GM23338 (cell line): ENCODE measurements around the gene MYO9A. TPM values are rescaled to one million over a fixed set of nuclear protein-coding genes. Genes with fewer than 3 reads are reported as not detected.

ENCODE experiments used
- ATAC-seq: fragments of 200-7000 bp; cut with Tn5 transposase; 3 replicates; pipeline ENCODE4 v1.9.1; 2020
- DNase-seq: peaks from one replicate; pipeline ENCODE4 v3.0.0-alpha.2; 2015; ENCODE audit warnings: low spot score
- H2AFZ ChIP-seq: fragments of 200-600 bp; sonication (generic); 2 replicates; pipeline ENCODE4 v1.8.0; 2016; ENCODE audit warnings: antibody characterized with exemption, mild to moderate bottlenecking, moderate library complexity
- H3F3A ChIP-seq: fragments of 200-600 bp; sonication (generic); replicated peaks from 2 replicates; pipeline ENCODE4 v1.8.0; 2017; ENCODE audit warnings: antibody characterized with exemption, mixed run types, low read depth
- H3K27ac ChIP-seq: fragments of 200-600 bp; sonication (generic); 2 replicates; pipeline ENCODE4 v1.6.1; 2016; ENCODE audit warnings: low read depth
- H3K27me3 ChIP-seq: fragments of 200-600 bp; sonication (generic); 2 replicates; pipeline ENCODE4 v1.8.0; 2016; ENCODE audit warnings: mild to moderate bottlenecking, mixed run types, moderate library complexity; ENCODE audit not compliant: insufficient read depth
- H3K36me3 ChIP-seq: fragments of 200-600 bp; sonication (generic); 2 replicates; pipeline ENCODE4 v1.8.0; 2016; ENCODE audit warnings: mild to moderate bottlenecking; ENCODE audit not compliant: insufficient read depth
- H3K4me1 ChIP-seq: fragments of 200-600 bp; sonication (generic); 2 replicates; pipeline ENCODE4 v1.8.0; 2016; ENCODE audit warnings: mild to moderate bottlenecking, moderate library complexity; ENCODE audit not compliant: insufficient read depth
- H3K4me2 ChIP-seq: fragments of 200-600 bp; sonication (generic); 2 replicates; pipeline ENCODE4 v1.7.1; 2017; ENCODE audit warnings: mixed run types
- H3K4me3 ChIP-seq: fragments of 200-600 bp; sonication (generic); 2 replicates; pipeline ENCODE4 v1.6.1; 2016; ENCODE audit warnings: mixed run types
- H3K79me2 ChIP-seq: fragments of 200-600 bp; sonication (generic); replicated peaks from 2 replicates; pipeline ENCODE4 v1.8.0; 2017; ENCODE audit warnings: mild to moderate bottlenecking; ENCODE audit not compliant: insufficient read depth
- H3K9me2 ChIP-seq: fragments of 200-600 bp; sonication (generic); 2 replicates; pipeline ENCODE4 v1.8.0; 2017; ENCODE audit not compliant: insufficient read depth
- H4K20me1 ChIP-seq: fragments of 200-600 bp; sonication (generic); replicated peaks from 2 replicates; pipeline ENCODE4 v1.8.0; 2017; ENCODE audit warnings: mild to moderate bottlenecking; ENCODE audit not compliant: insufficient read depth
- H3K27ac Mint-ChIP-seq: 2 replicates; pipeline ENCODE4 v1.8.0; 2020; ENCODE audit warnings: inconsistent platforms, mild to moderate bottlenecking, moderate library complexity, mixed read lengths
- H3K27me3 Mint-ChIP-seq: 3 replicates; pipeline ENCODE4 v1.8.0; 2022; ENCODE audit warnings: low read depth, mild to moderate bottlenecking, moderate library complexity, mixed read lengths, inconsistent platforms; ENCODE audit not compliant: insufficient read depth, poor library complexity
- H3K36me3 Mint-ChIP-seq: 3 replicates; pipeline ENCODE4 v1.8.0; 2021; ENCODE audit warnings: low read depth, mild to moderate bottlenecking, inconsistent platforms, moderate library complexity, mixed read lengths
- H3K4me1 Mint-ChIP-seq: 3 replicates; pipeline ENCODE4 v1.8.0; 2020; ENCODE audit warnings: mild to moderate bottlenecking, inconsistent platforms, mixed read lengths
- H3K4me3 Mint-ChIP-seq: 3 replicates; pipeline ENCODE4 v1.8.0; 2021; ENCODE audit warnings: moderate library complexity, mild to moderate bottlenecking, inconsistent platforms, mixed read lengths
- H3K9me3 Mint-ChIP-seq: 3 replicates; pipeline ENCODE4 v1.8.0; 2020; ENCODE audit warnings: moderate library complexity, mild to moderate bottlenecking, inconsistent platforms, mixed read lengths
- CREB1 ChIP-seq: fragments of 250-450 bp; sonication (Bioruptor Pico); IDR thresholded peaks from 2 replicates; pipeline ENCODE4 v1.5.0; 2020; ENCODE audit warnings: low read depth, mild to moderate bottlenecking, moderate library complexity
- EZH2 ChIP-seq: fragments of 200-600 bp; sonication (generic); IDR thresholded peaks from one replicate; pipeline ENCODE4 v1.8.0; 2017; ENCODE audit warnings: antibody characterized with exemption, mild to moderate bottlenecking, low read depth; ENCODE audit not compliant: unreplicated experiment
- EZH2phosphoT487 ChIP-seq: fragments of 200-600 bp; sonication (generic); IDR thresholded peaks from one replicate; pipeline ENCODE4 v1.8.1; 2018; ENCODE audit warnings: antibody characterized with exemption; ENCODE audit not compliant: unreplicated experiment
- JUNB ChIP-seq: IDR thresholded peaks from one replicate; pipeline ENCODE4 v1.6.1; 2016; ENCODE audit warnings: antibody characterized with exemption; ENCODE audit not compliant: unreplicated experiment
- NANOG ChIP-seq: IDR thresholded peaks from 2 replicates; pipeline ENCODE4 v1.6.1; 2016; ENCODE audit warnings: antibody characterized with exemption, borderline replicate concordance
- POLR2AphosphoS5 ChIP-seq: IDR thresholded peaks from 2 replicates; pipeline ENCODE4 v1.6.1; 2016; ENCODE audit warnings: antibody characterized with exemption, low read depth
- STAT1 ChIP-seq: IDR thresholded peaks from one replicate; pipeline ENCODE4 v1.6.1; 2016; ENCODE audit warnings: antibody characterized with exemption; ENCODE audit not compliant: unreplicated experiment
- ZNF114 ChIP-seq: fragments of 250-450 bp; sonication (Bioruptor Pico); IDR thresholded peaks from 2 replicates; pipeline ENCODE4 v1.5.0; 2020; ENCODE audit warnings: mild to moderate bottlenecking, moderate library complexity
- polyA plus RNA-seq: library from polyadenylated mRNA; unstranded; fragments of >200 nt; fragmentation: Nextera tagmentation; extraction: Ambion mirVana; gene quantifications from 2 replicates; pipeline ENCODE4 v1.2.1, GENCODE V29; 2016
- total RNA-seq: library from RNA; depleted of rRNA; stranded (reverse); fragments of >200 nt; shearing (Covaris generic); gene quantifications from 2 replicates; pipeline ENCODE4 v1.2.3, GENCODE V29; 2014
- TF ChIP-seq, protein P1 (sequence below), 2 experiments: fragments of 200-600 bp in 1 of 2; sonication (generic) in 1 of 2; conservative IDR thresholded peaks; 2 replicates each; pipeline versions ENCODE4 v1.5.1 to v1.6.1; 2016 to 2017; ENCODE audit warnings: antibody characterized with exemption in 2 of 2, low read depth in 2 of 2, mild to moderate bottlenecking in 2 of 2, moderate library complexity in 1 of 2
- TF ChIP-seq, protein P2 (sequence below): fragments of 250-450 bp; sonication (Bioruptor Pico); IDR thresholded peaks from 2 replicates; pipeline ENCODE4 v1.5.0; 2020; ENCODE audit warnings: mild to moderate bottlenecking, moderate library complexity
- TF ChIP-seq, protein P3 (sequence below): IDR thresholded peaks from 2 replicates; pipeline ENCODE4 v1.6.1; 2016; ENCODE audit warnings: antibody characterized with exemption

MYO9A gene
- total and polyA plus RNA-seq, 2 experiments from 2014 or later = 11.6 to 32.8 TPM

DNA sequence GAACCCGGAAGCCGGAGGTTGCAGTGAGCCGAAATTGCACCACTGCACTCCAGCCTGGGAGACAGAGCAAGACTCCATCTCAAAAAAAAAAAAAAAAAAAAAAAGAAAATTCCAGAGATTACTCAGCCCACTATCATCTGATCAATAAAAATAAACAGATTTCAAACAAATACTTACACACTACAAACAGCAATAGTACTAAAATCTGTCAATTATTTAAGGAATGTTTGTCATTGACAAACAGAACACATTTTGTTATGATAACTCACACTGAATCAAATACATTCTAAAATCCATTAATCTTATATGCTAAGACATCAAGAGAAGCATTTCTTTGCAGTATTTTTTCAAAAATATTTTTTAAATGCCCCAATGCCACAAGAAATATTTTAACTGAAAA, 7.6 kb downstream of the MYO9A start (continued):
- TF ChIP-seq ZNF114 (CRISPR knock-in tag) = no peak
- TF ChIP-seq, protein P1, sequence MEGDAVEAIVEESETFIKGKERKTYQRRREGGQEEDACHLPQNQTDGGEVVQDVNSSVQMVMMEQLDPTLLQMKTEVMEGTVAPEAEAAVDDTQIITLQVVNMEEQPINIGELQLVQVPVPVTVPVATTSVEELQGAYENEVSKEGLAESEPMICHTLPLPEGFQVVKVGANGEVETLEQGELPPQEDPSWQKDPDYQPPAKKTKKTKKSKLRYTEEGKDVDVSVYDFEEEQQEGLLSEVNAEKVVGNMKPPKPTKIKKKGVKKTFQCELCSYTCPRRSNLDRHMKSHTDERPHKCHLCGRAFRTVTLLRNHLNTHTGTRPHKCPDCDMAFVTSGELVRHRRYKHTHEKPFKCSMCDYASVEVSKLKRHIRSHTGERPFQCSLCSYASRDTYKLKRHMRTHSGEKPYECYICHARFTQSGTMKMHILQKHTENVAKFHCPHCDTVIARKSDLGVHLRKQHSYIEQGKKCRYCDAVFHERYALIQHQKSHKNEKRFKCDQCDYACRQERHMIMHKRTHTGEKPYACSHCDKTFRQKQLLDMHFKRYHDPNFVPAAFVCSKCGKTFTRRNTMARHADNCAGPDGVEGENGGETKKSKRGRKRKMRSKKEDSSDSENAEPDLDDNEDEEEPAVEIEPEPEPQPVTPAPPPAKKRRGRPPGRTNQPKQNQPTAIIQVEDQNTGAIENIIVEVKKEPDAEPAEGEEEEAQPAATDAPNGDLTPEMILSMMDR (conservative IDR thresholded peaks at IDR 0.05; ENCODE audit: low read depth in 2 of 2) = no peak
- TF ChIP-seq NANOG = no peak
- TF ChIP-seq EZH2phosphoT487 = no peak
- TF ChIP-seq STAT1 = no peak
- TF ChIP-seq EZH2 = no peak

DNA sequence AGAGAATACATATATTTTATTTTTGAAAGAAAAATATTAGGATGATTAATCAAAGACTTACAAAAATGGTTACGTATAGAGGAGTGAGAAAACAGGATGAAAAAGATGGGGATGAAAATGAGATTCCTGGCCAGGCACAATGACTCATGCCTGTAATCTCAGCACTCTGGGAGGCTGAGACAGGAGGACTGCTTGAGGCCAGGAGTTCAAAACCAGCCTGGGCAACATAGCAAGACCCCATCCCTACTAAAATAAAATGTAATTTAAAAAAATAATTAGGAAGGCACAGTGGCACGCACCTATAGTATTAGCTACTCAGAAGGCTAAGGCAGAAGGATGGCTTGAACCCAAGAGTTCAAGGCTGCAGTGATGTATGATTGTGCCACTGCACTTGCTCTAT, 11.9 kb downstream of the MYO9A start:
- no peaks in the 10 kb centered on the region for H3K27me3 Mint-ChIP-seq
- DNase-seq (no peak), ATAC-seq (no peak)
- H3K4me3 Mint-ChIP-seq = no peak overlapping the region
- peaks cover 22% of the 10 kb centered on the region; the same call in 1 of the 2 replicates for H3K79me2 ChIP-seq
- H3K36me3 ChIP-seq = no peaks in the 10 kb centered on the region
- no peaks in the 10 kb centered on the region for H3K9me2 ChIP-seq
- H3K9me3 Mint-ChIP-seq = no peaks in the 10 kb centered on the region
- H3K4me2 ChIP-seq = no peak overlapping the region
- H3K4me1 ChIP-seq = no peaks in the 10 kb centered on the region
- H3K4me1 Mint-ChIP-seq = no peaks in the 10 kb centered on the region
- H3K4me3 ChIP-seq = no peak overlapping the region
- H3K27me3 ChIP-seq = no peaks in the 10 kb centered on the region
- 0 out of 2 replicates have a peak, but pooled peaks cover 11% of the 10 kb centered on the region for H4K20me1 ChIP-seq
- no peak overlapping the region for H3K27ac ChIP-seq
- no peaks in the 10 kb centered on the region for H3K36me3 Mint-ChIP-seq
- H3K27ac Mint-ChIP-seq = no peak overlapping the region
- H3F3A ChIP-seq = no peaks in the 10 kb centered on the region
- no peak overlapping the region for H2AFZ ChIP-seq
- no peak for TF ChIP-seq EZH2phosphoT487
- no peak for TF ChIP-seq POLR2AphosphoS5
- TF ChIP-seq EZH2 = no peak
- TF ChIP-seq, protein P1 (conservative IDR thresholded peaks at IDR 0.05; ENCODE audit: low read depth in 2 of 2) = no peak
- no peak for TF ChIP-seq NANOG
- no peak for TF ChIP-seq STAT1
- TF ChIP-seq, protein P2, sequence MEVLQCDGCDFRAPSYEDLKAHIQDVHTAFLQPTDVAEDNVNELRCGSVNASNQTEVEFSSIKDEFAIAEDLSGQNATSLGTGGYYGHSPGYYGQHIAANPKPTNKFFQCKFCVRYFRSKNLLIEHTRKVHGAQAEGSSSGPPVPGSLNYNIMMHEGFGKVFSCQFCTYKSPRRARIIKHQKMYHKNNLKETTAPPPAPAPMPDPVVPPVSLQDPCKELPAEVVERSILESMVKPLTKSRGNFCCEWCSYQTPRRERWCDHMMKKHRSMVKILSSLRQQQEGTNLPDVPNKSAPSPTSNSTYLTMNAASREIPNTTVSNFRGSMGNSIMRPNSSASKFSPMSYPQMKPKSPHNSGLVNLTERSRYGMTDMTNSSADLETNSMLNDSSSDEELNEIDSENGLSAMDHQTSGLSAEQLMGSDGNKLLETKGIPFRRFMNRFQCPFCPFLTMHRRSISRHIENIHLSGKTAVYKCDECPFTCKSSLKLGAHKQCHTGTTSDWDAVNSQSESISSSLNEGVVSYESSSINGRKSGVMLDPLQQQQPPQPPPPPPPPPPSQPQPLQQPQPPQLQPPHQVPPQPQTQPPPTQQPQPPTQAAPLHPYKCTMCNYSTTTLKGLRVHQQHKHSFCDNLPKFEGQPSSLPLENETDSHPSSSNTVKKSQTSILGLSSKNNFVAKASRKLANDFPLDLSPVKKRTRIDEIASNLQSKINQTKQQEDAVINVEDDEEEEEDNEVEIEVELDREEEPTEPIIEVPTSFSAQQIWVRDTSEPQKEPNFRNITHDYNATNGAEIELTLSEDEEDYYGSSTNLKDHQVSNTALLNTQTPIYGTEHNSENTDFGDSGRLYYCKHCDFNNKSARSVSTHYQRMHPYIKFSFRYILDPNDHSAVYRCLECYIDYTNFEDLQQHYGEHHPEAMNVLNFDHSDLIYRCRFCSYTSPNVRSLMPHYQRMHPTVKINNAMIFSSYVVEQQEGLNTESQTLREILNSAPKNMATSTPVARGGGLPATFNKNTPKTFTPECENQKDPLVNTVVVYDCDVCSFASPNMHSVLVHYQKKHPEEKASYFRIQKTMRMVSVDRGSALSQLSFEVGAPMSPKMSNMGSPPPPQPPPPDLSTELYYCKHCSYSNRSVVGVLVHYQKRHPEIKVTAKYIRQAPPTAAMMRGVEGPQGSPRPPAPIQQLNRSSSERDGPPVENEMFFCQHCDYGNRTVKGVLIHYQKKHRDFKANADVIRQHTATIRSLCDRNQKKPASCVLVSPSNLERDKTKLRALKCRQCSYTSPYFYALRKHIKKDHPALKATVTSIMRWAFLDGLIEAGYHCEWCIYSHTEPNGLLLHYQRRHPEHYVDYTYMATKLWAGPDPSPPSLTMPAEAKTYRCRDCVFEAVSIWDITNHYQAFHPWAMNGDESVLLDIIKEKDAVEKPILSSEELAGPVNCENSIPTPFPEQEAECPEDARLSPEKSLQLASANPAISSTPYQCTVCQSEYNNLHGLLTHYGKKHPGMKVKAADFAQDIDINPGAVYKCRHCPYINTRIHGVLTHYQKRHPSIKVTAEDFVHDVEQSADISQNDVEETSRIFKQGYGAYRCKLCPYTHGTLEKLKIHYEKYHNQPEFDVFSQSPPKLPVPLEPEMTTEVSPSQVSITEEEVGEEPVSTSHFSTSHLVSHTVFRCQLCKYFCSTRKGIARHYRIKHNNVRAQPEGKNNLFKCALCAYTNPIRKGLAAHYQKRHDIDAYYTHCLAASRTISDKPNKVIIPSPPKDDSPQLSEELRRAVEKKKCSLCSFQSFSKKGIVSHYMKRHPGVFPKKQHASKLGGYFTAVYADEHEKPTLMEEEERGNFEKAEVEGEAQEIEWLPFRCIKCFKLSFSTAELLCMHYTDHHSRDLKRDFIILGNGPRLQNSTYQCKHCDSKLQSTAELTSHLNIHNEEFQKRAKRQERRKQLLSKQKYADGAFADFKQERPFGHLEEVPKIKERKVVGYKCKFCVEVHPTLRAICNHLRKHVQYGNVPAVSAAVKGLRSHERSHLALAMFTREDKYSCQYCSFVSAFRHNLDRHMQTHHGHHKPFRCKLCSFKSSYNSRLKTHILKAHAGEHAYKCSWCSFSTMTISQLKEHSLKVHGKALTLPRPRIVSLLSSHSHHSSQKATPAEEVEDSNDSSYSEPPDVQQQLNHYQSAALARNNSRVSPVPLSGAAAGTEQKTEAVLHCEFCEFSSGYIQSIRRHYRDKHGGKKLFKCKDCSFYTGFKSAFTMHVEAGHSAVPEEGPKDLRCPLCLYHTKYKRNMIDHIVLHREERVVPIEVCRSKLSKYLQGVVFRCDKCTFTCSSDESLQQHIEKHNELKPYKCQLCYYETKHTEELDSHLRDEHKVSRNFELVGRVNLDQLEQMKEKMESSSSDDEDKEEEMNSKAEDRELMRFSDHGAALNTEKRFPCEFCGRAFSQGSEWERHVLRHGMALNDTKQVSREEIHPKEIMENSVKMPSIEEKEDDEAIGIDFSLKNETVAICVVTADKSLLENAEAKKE (CRISPR knock-in tag) = no peak
- TF ChIP-seq CREB1 (CRISPR knock-in tag) = no peak
- TF ChIP-seq ZNF114 (CRISPR knock-in tag) = no peak
- no peak for TF ChIP-seq JUNB
- TF ChIP-seq, protein P3, sequence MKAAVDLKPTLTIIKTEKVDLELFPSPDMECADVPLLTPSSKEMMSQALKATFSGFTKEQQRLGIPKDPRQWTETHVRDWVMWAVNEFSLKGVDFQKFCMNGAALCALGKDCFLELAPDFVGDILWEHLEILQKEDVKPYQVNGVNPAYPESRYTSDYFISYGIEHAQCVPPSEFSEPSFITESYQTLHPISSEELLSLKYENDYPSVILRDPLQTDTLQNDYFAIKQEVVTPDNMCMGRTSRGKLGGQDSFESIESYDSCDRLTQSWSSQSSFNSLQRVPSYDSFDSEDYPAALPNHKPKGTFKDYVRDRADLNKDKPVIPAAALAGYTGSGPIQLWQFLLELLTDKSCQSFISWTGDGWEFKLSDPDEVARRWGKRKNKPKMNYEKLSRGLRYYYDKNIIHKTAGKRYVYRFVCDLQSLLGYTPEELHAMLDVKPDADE = no peak
